ENCODE data around the gene MCM5.

DNA sequence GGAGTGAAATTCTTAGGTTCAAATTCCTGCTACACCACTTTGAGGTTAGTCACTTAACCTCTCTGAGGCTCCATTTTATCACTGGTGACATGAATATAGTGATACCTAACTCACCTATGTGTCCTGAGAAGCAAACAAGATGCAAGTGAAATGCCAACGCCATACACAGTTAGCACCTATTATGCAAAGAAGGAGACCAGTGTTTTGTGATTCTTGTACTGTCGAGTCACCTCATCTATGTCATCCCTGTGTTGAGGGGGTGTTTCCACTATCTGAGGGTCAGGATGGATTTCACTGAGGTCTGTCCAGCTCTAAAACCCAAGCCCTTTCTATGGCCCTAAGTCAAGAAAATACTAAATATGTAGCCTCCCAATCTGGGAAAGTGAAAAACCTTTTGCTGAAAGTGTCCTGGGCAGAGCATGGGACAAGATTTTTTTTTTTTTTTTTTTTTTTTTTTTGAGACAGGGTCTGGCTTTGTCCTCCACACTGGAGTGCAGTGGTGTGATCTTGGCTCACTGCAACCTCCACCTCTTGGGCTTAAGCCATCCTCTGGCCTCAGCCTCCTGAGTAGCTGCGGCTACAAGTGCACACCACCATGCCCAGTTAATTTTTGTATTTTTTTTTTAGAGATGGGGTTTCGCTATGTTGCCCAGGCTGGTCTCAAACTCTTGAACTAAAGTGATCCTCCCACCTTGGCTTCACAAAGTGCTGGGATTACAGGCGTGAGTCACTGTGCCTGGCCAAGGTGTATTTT is 5.0 kb upstream of the MCM5 start:
- TF ChIP-seq CTCF (IDR thresholded peaks at IDR 0.05; ENCODE audit: insufficient read depth, low read depth, low read length) (no peak), EZH2 (IDR thresholded peaks at IDR 0.05; ENCODE audit: insufficient read depth, low read length) (no peak)
